Suprapubic skin (tissue), 4 donors: Measurements from ENCODE around the gene GPX1. TPM values are rescaled to one million over a fixed set of nuclear protein-coding genes. Genes with fewer than 3 reads are reported as not detected.
"Not testable (repeated sequence)": the region's sequence is repeated elsewhere in the genome, so short reads cannot be mapped to it uniquely, and the experiment has no call there.

Source experiments
- DNase-seq, 2 donors: peaks; one replicate each; pipeline ENCODE4 v3.0.0-alpha.2; 2019; ENCODE audit warnings: low spot score in 2 of 2
- H3K27ac ChIP-seq: fragments of 200-600 bp; sonication (generic); one replicate; pipeline ENCODE4 v1.5.1; 2019
- H3K27me3 ChIP-seq: fragments of 200-600 bp; sonication (generic); one replicate; pipeline ENCODE4 v1.5.1; 2019
- H3K36me3 ChIP-seq: fragments of 200-600 bp; sonication (generic); one replicate; pipeline ENCODE4 v1.5.1; 2019
- H3K4me1 ChIP-seq: fragments of 200-600 bp; sonication (generic); one replicate; pipeline ENCODE4 v1.5.1; 2019
- H3K4me3 ChIP-seq: fragments of 200-600 bp; sonication (generic); one replicate; pipeline ENCODE4 v1.5.1; 2019; ENCODE audit warnings: mild to moderate bottlenecking
- H3K9me3 ChIP-seq: fragments of 200-600 bp; sonication (generic); one replicate; pipeline ENCODE4 v1.5.1; 2019
- CTCF ChIP-seq, 2 donors: fragments of 200-600 bp in 1 of 2; fragments of 450-650 bp in 1 of 2; sonication (generic) in 1 of 2; IDR thresholded peaks; one replicate each; pipeline ENCODE4 v1.5.1; 2016 to 2019; ENCODE audit warnings: antibody characterized with exemption in 2 of 2, mild to moderate bottlenecking in 1 of 2, moderate library complexity in 1 of 2
- EP300 ChIP-seq: sonication (generic); formaldehyde crosslinking; IDR thresholded peaks from one replicate; pipeline ENCODE4 v1.6.1; 2017; ENCODE audit warnings: antibody characterized with exemption
- POLR2A ChIP-seq, 2 donors: fragments of 450-650 bp; IDR thresholded peaks; one replicate each; pipeline ENCODE4 v1.6.1; 2017; ENCODE audit warnings: antibody characterized with exemption in 2 of 2, mild to moderate bottlenecking in 2 of 2, moderate library complexity in 2 of 2
- POLR2AphosphoS5 ChIP-seq, 3 donors: sonication (generic); formaldehyde crosslinking; IDR thresholded peaks; one replicate each; pipeline ENCODE4 v1.6.1; 2017; ENCODE audit warnings: antibody characterized with exemption in 3 of 3
- WGBS: methylation state at CpG from one replicate; pipeline ENCODE4 v1.1.5; 2018; 5-methylcytosine and 5-hydroxymethylcytosine counted together
- total RNA-seq, 4 donors: library from RNA; depleted of rRNA; stranded (reverse); fragments of >200 nt; gene quantifications; one replicate each; pipeline ENCODE4 v1.1.0, GENCODE V29; 2016

The GPX1 gene
- total RNA-seq, 4 donors from 2014 or later: 115 to 130 (median 122) TPM

- Histone ChIP-seq H3K4me1 (peaks cover 47% of the 10 kb centered on the region), H3K27me3 (no peaks in the 10 kb centered on the region), H3K36me3 (peaks cover 17% of the 10 kb centered on the region), H3K4me3 (no peak overlapping the region), H3K9me3 (no peaks in the 10 kb centered on the region), H3K27ac (no peak overlapping the region)
- no peak for DNase-seq
- 79% methylated on average over 3 of the region's 3 CpGs for WGBS
- TF ChIP-seq POLR2AphosphoS5 (IDR thresholded peaks at IDR 0.05) (no peak), EP300 (no peak)
These were observed 41.3 kb upstream of the GPX1 start for GRCh38 chr3:49399461-49399860.

- no peak for DNase-seq
- Histone ChIP-seq H3K4me1 (peaks cover 41% of the 10 kb centered on the region), H3K27me3 (no peaks in the 10 kb centered on the region), H3K4me3 (no peak overlapping the region), H3K9me3 (no peaks in the 10 kb centered on the region), H3K36me3 (peaks cover 10% of the 10 kb centered on the region), H3K27ac (no peak overlapping the region)
- WGBS: 59% methylated on average over 4 of the region's 4 CpGs
- TF ChIP-seq EP300 (no peak), CTCF (IDR thresholded peaks at IDR 0.05) (no peak), POLR2A (IDR thresholded peaks at IDR 0.05) (no peak)
These were observed 39.3 kb upstream of the GPX1 start for GRCh38 chr3:49397470-49397869.

GRCh38 chr3:49391310-49391709 lies 33.2 kb upstream of the GPX1 start:
- H3K36me3 ChIP-seq, H3K27ac ChIP-seq, DNase-seq, H3K27me3 ChIP-seq, H3K4me3 ChIP-seq, H3K9me3 ChIP-seq: not testable (repeated sequence)
- peaks cover 33% of the 10 kb centered on the region for H3K4me1 ChIP-seq
- WGBS: 78% methylated on average over 10 of the region's 10 CpGs

GRCh38 chr3:49389297-49389696 lies 31.1 kb upstream of the GPX1 start:
- H3K4me1 ChIP-seq: peaks cover 45% of the 10 kb centered on the region
- 93% methylated on average over 6 of the region's 6 CpGs for WGBS
- H3K9me3 ChIP-seq: no peaks in the 10 kb centered on the region
- DNase-seq: no peak
- H3K36me3 ChIP-seq: no peaks in the 10 kb centered on the region
- TF ChIP-seq EP300: no peak
- TF ChIP-seq POLR2AphosphoS5 (IDR thresholded peaks at IDR 0.05): no peak
- TF ChIP-seq CTCF (IDR thresholded peaks at IDR 0.05): no peak
- TF ChIP-seq POLR2A (IDR thresholded peaks at IDR 0.05): no peak
- no peak overlapping the region for H3K4me3 ChIP-seq
- H3K27me3 ChIP-seq: no peaks in the 10 kb centered on the region
- H3K27ac ChIP-seq: no peak overlapping the region

GRCh38 chr3:49388289-49388820 lies 30.2 kb upstream of the GPX1 start:
- H3K36me3 ChIP-seq: no peaks in the 10 kb centered on the region
- no peak for TF ChIP-seq POLR2AphosphoS5 (IDR thresholded peaks at IDR 0.05)
- TF ChIP-seq CTCF (IDR thresholded peaks at IDR 0.05): no peak
- TF ChIP-seq POLR2A (IDR thresholded peaks at IDR 0.05): no peak
- no peak for TF ChIP-seq EP300
- no peak overlapping the region for H3K4me3 ChIP-seq
- H3K4me1 ChIP-seq: peaks cover 49% of the 10 kb centered on the region
- WGBS: 65% methylated on average over 1 of the region's 1 CpG
- H3K27ac ChIP-seq: no peak overlapping the region
- DNase-seq: no peak
- H3K9me3 ChIP-seq: no peaks in the 10 kb centered on the region
- no peaks in the 10 kb centered on the region for H3K27me3 ChIP-seq

- H3K36me3 ChIP-seq: no peaks in the 10 kb centered on the region
- no peaks in the 10 kb centered on the region for H3K9me3 ChIP-seq
- H3K4me1 ChIP-seq: peaks cover 49% of the 10 kb centered on the region
- H3K4me3 ChIP-seq: no peak overlapping the region
- no peaks in the 10 kb centered on the region for H3K27me3 ChIP-seq
- TF ChIP-seq POLR2AphosphoS5 (IDR thresholded peaks at IDR 0.05): no peak
- TF ChIP-seq CTCF (IDR thresholded peaks at IDR 0.05): no peak
- TF ChIP-seq EP300: no peak
- no peak for TF ChIP-seq POLR2A (IDR thresholded peaks at IDR 0.05)
- DNase-seq: no peak
- no peak overlapping the region for H3K27ac ChIP-seq
- WGBS: 82% methylated on average over 2 of the region's 2 CpGs
These were observed 29.6 kb upstream of the GPX1 start for GRCh38 chr3:49387721-49388120.
